HG03342 (cell line): ENCODE measurements around the gene NODAL.

ENCODE experiments used
- ATAC-seq: cut with Tn5 transposase; IDR thresholded peaks from one replicate; pipeline ENCODE4 v1.9.1; 2021; ENCODE audit warnings: mild to moderate bottlenecking, moderate library complexity; ENCODE audit not compliant: unreplicated experiment

NODAL gene

GRCh38 chr10:70465278-70465677 is 23.8 kb upstream of the NODAL start:
- no peak for ATAC-seq

- ATAC-seq, result no peak
Measured at GRCh38 chr10:70462349-70462984, 21.0 kb upstream of the NODAL start.

GRCh38 chr10:70461397-70462348 is 20.2 kb upstream of the NODAL start:
- ATAC-seq, result no peak

GRCh38 chr10:70459774-70460490 is 18.5 kb upstream of the NODAL start:
- no peak for ATAC-seq

GRCh38 chr10:70459061-70459773 is 17.7 kb upstream of the NODAL start:
- ATAC-seq, result no peak

- no peak for ATAC-seq
Measured at GRCh38 chr10:70458329-70459060, 17.0 kb upstream of the NODAL start.

- no peak for ATAC-seq
Measured at GRCh38 chr10:70457759-70458305, 16.4 kb upstream of the NODAL start.

- no peak for ATAC-seq
Measured at GRCh38 chr10:70456164-70456563, 14.7 kb upstream of the NODAL start.

- no peak for ATAC-seq
Measured at GRCh38 chr10:70455213-70455630, 13.7 kb upstream of the NODAL start.

- ATAC-seq, result no peak
Measured at GRCh38 chr10:70448236-70448635, 6.8 kb upstream of the NODAL start.

- no peak for ATAC-seq
Measured at GRCh38 chr10:70445718-70446657, 4.5 kb upstream of the NODAL start.

- no peak for ATAC-seq
Measured at GRCh38 chr10:70444744-70445143, 3.3 kb upstream of the NODAL start.

- ATAC-seq, result no peak
Measured at GRCh38 chr10:70442332-70442988, 979 bp upstream of the NODAL start.

GRCh38 chr10:70441895-70442309 is 421 bp upstream of the NODAL start:
- ATAC-seq, result no peak

- ATAC-seq, result no peak
Measured at GRCh38 chr10:70440296-70441160, 953 bp downstream of the NODAL start.

- ATAC-seq, result no peak
Measured at GRCh38 chr10:70437721-70438120, 3.8 kb downstream of the NODAL start.
